Hematopoietic multipotent progenitor cell treated with erythropoietin and hydrocortisone succinate and interleukin-3 and kit ligand, for 6 days (in vitro differentiated cells): ENCODE measurements around the gene LTBP3.

Experiments used
- DNase-seq: peaks from one replicate; pipeline ENCODE4 v3.0.0-alpha.2; 2015

Gene LTBP3

GRCh38 chr11:65558002-65558929 is at the start of gene LTBP3:
LTBP3 (minus strand) TSS chr11:65558359; CDS start chr11:65557959, 400 bp downstream.
- peak; percentile 83 for DNase-seq

- DNase-seq, result peak; percentile 52
Observed at GRCh38 chr11:65606876-65607613, 48.9 kb upstream of the LTBP3 start.

GRCh38 chr11:65604258-65604657 is 46.1 kb upstream of the LTBP3 start:
- DNase-seq, result no peak

- no peak for DNase-seq
Observed at GRCh38 chr11:65599955-65600246, 41.7 kb upstream of the LTBP3 start.

GRCh38 chr11:65599216-65599954 is 41.2 kb upstream of the LTBP3 start:
- no peak for DNase-seq

- DNase-seq, result no peak
Observed at GRCh38 chr11:65598258-65598699, 40.1 kb upstream of the LTBP3 start.

GRCh38 chr11:65596520-65596919 is 38.4 kb upstream of the LTBP3 start:
- no peak for DNase-seq

- peak; percentile 65 for DNase-seq
Observed at GRCh38 chr11:65595543-65596281, 37.6 kb upstream of the LTBP3 start, which contains the start of gene KCNK7. KCNK7 (minus strand) TSS chr11:65595800; CDS start chr11:65595772, 28 bp downstream.

GRCh38 chr11:65595131-65595530 is 37.0 kb upstream of the LTBP3 start:
- peak; percentile 75 for DNase-seq

GRCh38 chr11:65593518-65594414 is 35.6 kb upstream of the LTBP3 start:
- DNase-seq, result peak; percentile 75

GRCh38 chr11:65592858-65593517 is 34.8 kb upstream of the LTBP3 start:
- no peak for DNase-seq

- no peak for DNase-seq
Observed at GRCh38 chr11:65591939-65592857, 34.0 kb upstream of the LTBP3 start.

GRCh38 chr11:65590240-65590738 is 32.1 kb upstream of the LTBP3 start:
- no peak for DNase-seq

- DNase-seq, result peak; percentile 89
Observed at GRCh38 chr11:65589444-65590239, 31.5 kb upstream of the LTBP3 start.

GRCh38 chr11:65588199-65589054 is 30.3 kb upstream of the LTBP3 start:
- DNase-seq, result peak; percentile 90

GRCh38 chr11:65586676-65587075 is 28.5 kb upstream of the LTBP3 start:
- peak; percentile 52 for DNase-seq

- DNase-seq, result no peak
Observed at GRCh38 chr11:65586247-65586630, 28.1 kb upstream of the LTBP3 start.
